CD4-positive, alpha-beta T cell (primary cell): ENCODE data around the gene RASA3. TPM values are rescaled to one million over a fixed set of nuclear protein-coding genes. Genes with fewer than 3 reads are reported as not detected.
A peak's percentile ranks its signal among the peaks of the same experiment; 100 is the strongest.
"Not testable (repeated sequence)": the region's sequence is repeated elsewhere in the genome, so short reads cannot be mapped to it uniquely, and the experiment has no call there.

Experiments
- ATAC-seq: fragments of 200-7000 bp; cut with Tn5 transposase; one replicate; pipeline ENCODE4 v1.10.0; 2022; ENCODE audit warnings: mild to moderate bottlenecking; ENCODE audit not compliant: poor library complexity
- CTCF ChIA-PET: fragments of 350-600 bp; sonication (Branson Sonifier 250); formaldehyde crosslinking; loops from one replicate; lab custom pipeline; 2021; ENCODE audit warnings: antibody characterized with exemption, inconsistent platforms; lab: Charles Lee
- POLR2A ChIA-PET: fragments of 350-600 bp; sonication (Branson Sonifier 250); formaldehyde crosslinking; loops from one replicate; lab custom pipeline; 2021; ENCODE audit warnings: antibody characterized with exemption, inconsistent platforms; lab: Charles Lee
- DNase-seq, 14 experiments: peaks; one replicate each; pipeline ENCODE4 v3.0.0-alpha.2; 2013 to 2020; ENCODE audit warnings: mixed read lengths in 2 of 14
- H3K27ac ChIP-seq, 2 donors: one replicate each; pipeline versions ENCODE4 v1.5.1 to v1.7.0; 2013; ENCODE audit warnings: low read length in 2 of 2, low read depth in 1 of 2, mild to moderate bottlenecking in 1 of 2
- H3K27me3 ChIP-seq, 2 experiments: 1 replicate in 1 of 2; 2 replicates in 1 of 2; pipeline versions ENCODE4 v1.6.1 to v1.7.0; 2013; ENCODE audit warnings: low read length in 2 of 2, control low read depth in 1 of 2, mild to moderate bottlenecking in 1 of 2, moderate library complexity in 1 of 2; ENCODE audit not compliant: insufficient read depth in 2 of 2, control insufficient read depth in 1 of 2
- H3K36me3 ChIP-seq: one replicate; pipeline ENCODE4 v1.6.1; 2013; ENCODE audit warnings: low read length, control low read depth; ENCODE audit not compliant: insufficient read depth
- H3K4me1 ChIP-seq: one replicate; pipeline ENCODE4 v1.6.1; 2013; ENCODE audit warnings: low read length, control low read depth; ENCODE audit not compliant: insufficient read depth
- H3K4me3 ChIP-seq: one replicate; pipeline ENCODE4 v1.5.1; 2013; ENCODE audit warnings: mild to moderate bottlenecking, low read length, moderate library complexity
- H3K9me3 ChIP-seq, 2 experiments: 1 replicate in 1 of 2; 2 replicates in 1 of 2; pipeline versions ENCODE4 v1.6.1 to v1.7.0; 2013; ENCODE audit warnings: low read length in 2 of 2, mild to moderate bottlenecking in 2 of 2, control low read depth in 1 of 2, moderate library complexity in 1 of 2; ENCODE audit not compliant: control insufficient read depth in 1 of 2, insufficient read depth in 1 of 2
- H3K27ac Mint-ChIP-seq: one replicate; pipeline ENCODE4 v1.8.0; 2020; ENCODE audit warnings: mixed read lengths
- H3K27me3 Mint-ChIP-seq: one replicate; pipeline ENCODE4 v1.8.0; 2021; ENCODE audit warnings: mixed read lengths
- H3K36me3 Mint-ChIP-seq: one replicate; pipeline ENCODE4 v1.8.0; 2021; ENCODE audit warnings: low read depth, mixed read lengths
- H3K4me1 Mint-ChIP-seq: one replicate; pipeline ENCODE4 v1.8.0; 2021; ENCODE audit warnings: low read depth, mixed read lengths
- H3K4me3 Mint-ChIP-seq: one replicate; pipeline ENCODE4 v1.8.0; 2020; ENCODE audit warnings: mild to moderate bottlenecking, mixed read lengths
- H3K9me3 Mint-ChIP-seq: one replicate; pipeline ENCODE4 v1.8.0; 2020; ENCODE audit warnings: mixed read lengths
- CTCF ChIP-seq: fragments of 200-600 bp; IDR thresholded peaks from one replicate; pipeline ENCODE4 v1.8.0; 2022; ENCODE audit warnings: antibody characterized with exemption, mild to moderate bottlenecking
- intact Hi-C, 2 experiments: fragments of 100-400 bp; cut with DNase I in 1 of 2; cut with micrococcal nuclease in 1 of 2; formaldehyde crosslinking; loops; one replicate each; pipeline versions ENCODE4 v1.15.1 to v1.9.0; 2023 to 2025; cut with DNase I, micrococcal nuclease
- total RNA-seq, 174 experiments: library from RNA in 2 of 174; stranded (reverse) in 2 of 174; gene quantifications; one replicate each; pipeline ENCODE4 v1.2.3 and lab custom pipeline; 2021 to 2026

The RASA3 gene
- total RNA-seq, 2 experiments from 2014 or later: 181 to 184 TPM

GRCh38 chr13:114112231-114112825 is 20.1 kb downstream of the RASA3 start:
- peaks cover 84% of the 10 kb centered on the region for H3K36me3 Mint-ChIP-seq
- Histone ChIP-seq H3K9me3 (no peaks in the 10 kb centered on the region), H3K27me3 (no peaks in the 10 kb centered on the region), H3K4me3 (no peak overlapping the region), H3K36me3 (peaks cover 67% of the 10 kb centered on the region), H3K27ac (peak overlapping the region; percentile 34 to 60), H3K4me1 (peaks cover 88% of the 10 kb centered on the region)
- intact Hi-C loops: loop anchor here (5.0 kb wide), 3 partner anchors 35 to 65 kb away; no protein-coding TSS in a partner anchor
- no peak for TF ChIP-seq CTCF
- CTCF ChIA-PET: no interaction called here
- H3K27ac Mint-ChIP-seq: peak overlapping the region; percentile 91
- peaks cover 84% of the 10 kb centered on the region for H3K4me1 Mint-ChIP-seq
- H3K27me3 Mint-ChIP-seq: no peaks in the 10 kb centered on the region
- peak overlapping the region; percentile 66 for H3K4me3 Mint-ChIP-seq
- POLR2A ChIA-PET: interaction anchor here (0.6 to 6.5 kb wide), 9 partner anchors 12 to 167 kb away, joined by 3 to 65 read pairs (median 26); no protein-coding TSS in a partner anchor
- peak in 2 of 14 experiments; percentile 5 to 30 for DNase-seq
- no peak for ATAC-seq
- no peaks in the 10 kb centered on the region for H3K9me3 Mint-ChIP-seq

GRCh38 chr13:114111577-114111976 is 20.8 kb downstream of the RASA3 start:
- Histone ChIP-seq H3K36me3 (peaks cover 70% of the 10 kb centered on the region), H3K4me1 (peaks cover 92% of the 10 kb centered on the region), H3K9me3 (no peaks in the 10 kb centered on the region), H3K4me3 (no peak overlapping the region), H3K27me3 (no peaks in the 10 kb centered on the region), H3K27ac (peak overlapping the region; percentile 28 to 55)
- ChIA-PET POLR2A (interaction anchor here (1.0 to 6.5 kb wide), 8 partner anchors 13 to 168 kb away, joined by 3 to 65 read pairs (median 30); no protein-coding TSS in a partner anchor), CTCF (interaction anchor here (1.1 to 2.6 kb wide), 6 partner anchors 19 to 295 kb away, joined by 4 to 15 read pairs (median 6); no protein-coding TSS in a partner anchor)
- H3K4me3 Mint-ChIP-seq: peak overlapping the region; percentile 66
- H3K9me3 Mint-ChIP-seq: no peaks in the 10 kb centered on the region
- ATAC-seq (no peak), DNase-seq (peak in 4 of 14 experiments; percentile 6 to 66 (median 40))
- intact Hi-C loops: loop anchor here (2.0 to 5.0 kb wide), 4 partner anchors 13 to 64 kb away; no protein-coding TSS in a partner anchor
- H3K4me1 Mint-ChIP-seq: peaks cover 87% of the 10 kb centered on the region
- H3K36me3 Mint-ChIP-seq: peaks cover 84% of the 10 kb centered on the region
- no peaks in the 10 kb centered on the region for H3K27me3 Mint-ChIP-seq
- H3K27ac Mint-ChIP-seq: peak overlapping the region; percentile 91
- TF ChIP-seq CTCF: no peak

GRCh38 chr13:114110830-114111189 is 21.6 kb downstream of the RASA3 start:
- peak; percentile 15 for TF ChIP-seq CTCF
- H3K27me3 Mint-ChIP-seq, H3K9me3 ChIP-seq, H3K27me3 ChIP-seq, H3K9me3 Mint-ChIP-seq, ATAC-seq, DNase-seq: not testable (repeated sequence)
- peaks cover 70% of the 10 kb centered on the region for H3K36me3 ChIP-seq
- Mint-ChIP-seq H3K36me3 (peaks cover 83% of the 10 kb centered on the region), H3K4me1 (peaks cover 87% of the 10 kb centered on the region), H3K4me3 (peak overlapping the region; percentile 81), H3K27ac (peak overlapping the region; percentile 98)
- H3K27ac ChIP-seq: peak overlapping the region; percentile 55 to 63
- H3K4me1 ChIP-seq: peaks cover 94% of the 10 kb centered on the region
- CTCF ChIA-PET: interaction anchor here (0.6 to 2.6 kb wide), 18 partner anchors 8 to 294 kb away, joined by 3 to 15 read pairs (median 5); no protein-coding TSS in a partner anchor
- H3K4me3 ChIP-seq: peak overlapping the region; percentile 45
- intact Hi-C loops: loop anchor here (1.0 to 5.0 kb wide), 6 partner anchors 14 to 115 kb away; no protein-coding TSS in a partner anchor
- POLR2A ChIA-PET: interaction anchor here (1.0 to 6.5 kb wide), 15 partner anchors 13 to 171 kb away, joined by 3 to 65 read pairs (median 5); partner anchors contain the start of gene UPF3A
